Stomach (tissue), 9 donors: ENCODE data around the gene BHMT2. TPM values are rescaled to one million over a fixed set of nuclear protein-coding genes. Genes with fewer than 3 reads are reported as not detected.

Source experiments
- DNase-seq, 2 donors: peaks; one replicate each; pipeline versions ENCODE4 v3.0.0 to v3.0.0-alpha.2; 2013 to 2019
- H3K27ac ChIP-seq, 5 donors: fragments of 200-600 bp in 4 of 5; sonication (generic) in 4 of 5; one replicate each; pipeline ENCODE4 v1.5.1; 2013 to 2019; ENCODE audit warnings: mild to moderate bottlenecking in 1 of 5, moderate library complexity in 1 of 5
- H3K27me3 ChIP-seq, 3 donors: fragments of 200-600 bp; sonication (generic); one replicate each; pipeline ENCODE4 v1.5.1; 2017 to 2019; ENCODE audit warnings: mixed run types in 1 of 3
- H3K36me3 ChIP-seq, 4 donors: fragments of 200-600 bp; sonication (generic); 1 replicate in 3 of 4; 2 replicates in 1 of 4; pipeline ENCODE4 v1.5.1; 2016 to 2019
- H3K4me1 ChIP-seq, 4 donors: fragments of 200-600 bp; sonication (generic); one replicate each; pipeline ENCODE4 v1.5.1; 2016 to 2019
- H3K4me3 ChIP-seq, 4 donors: fragments of 200-600 bp; sonication (generic) in 3 of 4; one replicate each; pipeline ENCODE4 v1.5.1; 2016 to 2019; ENCODE audit warnings: mild to moderate bottlenecking in 1 of 4
- H3K9me3 ChIP-seq, 4 donors: fragments of 200-600 bp; sonication (generic); one replicate each; pipeline ENCODE4 v1.5.1; 2016 to 2019
- EP300 ChIP-seq: sonication (generic); formaldehyde crosslinking; IDR thresholded peaks from one replicate; pipeline ENCODE4 v1.6.1; 2017; ENCODE audit warnings: antibody characterized with exemption
- POLR2A ChIP-seq, 4 donors: fragments of 450-650 bp; IDR thresholded peaks; one replicate each; pipeline ENCODE4 v1.6.1; 2016; ENCODE audit warnings: antibody characterized with exemption in 4 of 4, control low read depth in 2 of 4, mild to moderate bottlenecking in 1 of 4, moderate library complexity in 1 of 4
- POLR2AphosphoS5 ChIP-seq, 3 donors: sonication (generic); formaldehyde crosslinking; IDR thresholded peaks; one replicate each; pipeline ENCODE4 v1.6.1; 2016; ENCODE audit warnings: antibody characterized with exemption in 3 of 3
- WGBS, 5 donors: extraction: QIAGEN DNeasy Blood & Tissue Kit in 3 of 5; methylation state at CpG; one replicate each; pipeline versions ENCODE4 v1.1.5 to v1.1.7; 2013 to 2018; 5-methylcytosine and 5-hydroxymethylcytosine counted together
- intact Hi-C: fragments of 100-400 bp; cut with DNase I; formaldehyde crosslinking; loops from one replicate; pipeline ENCODE4 v1.15.1; 2023; ENCODE audit warnings: low total_unique reads
- polyA plus RNA-seq, 3 donors: library from polyadenylated mRNA; stranded (reverse); fragments of 200-250 nt; gene quantifications; one replicate each; pipeline ENCODE4 v1.2.3, GENCODE V29; 2013
- total RNA-seq, 5 donors: library from RNA; depleted of rRNA; stranded (reverse); fragments of >200 nt; gene quantifications; one replicate each; pipeline versions ENCODE4 v1.1.0 to v1.2.3, GENCODE V29; 2014 to 2016
- TF ChIP-seq, protein P1 (sequence below), 7 experiments: fragments of 450-650 bp in 4 of 7; fragments of 200-600 bp in 3 of 7; sonication (generic) in 3 of 7; IDR thresholded peaks; one replicate each; pipeline ENCODE4 v1.5.1; 2016 to 2019; ENCODE audit warnings: antibody characterized with exemption in 7 of 7, control low read depth in 2 of 7, mild to moderate bottlenecking in 1 of 7
- donor health status: healthy with polysubstance abuse.
- donor health status: Bipolar disorder and iron deficiency.
- donor health status: healthy.

The BHMT2 gene
- total and polyA plus RNA-seq, 8 donors = 0.45 to 10.6 (median 5.1) TPM

DNA sequence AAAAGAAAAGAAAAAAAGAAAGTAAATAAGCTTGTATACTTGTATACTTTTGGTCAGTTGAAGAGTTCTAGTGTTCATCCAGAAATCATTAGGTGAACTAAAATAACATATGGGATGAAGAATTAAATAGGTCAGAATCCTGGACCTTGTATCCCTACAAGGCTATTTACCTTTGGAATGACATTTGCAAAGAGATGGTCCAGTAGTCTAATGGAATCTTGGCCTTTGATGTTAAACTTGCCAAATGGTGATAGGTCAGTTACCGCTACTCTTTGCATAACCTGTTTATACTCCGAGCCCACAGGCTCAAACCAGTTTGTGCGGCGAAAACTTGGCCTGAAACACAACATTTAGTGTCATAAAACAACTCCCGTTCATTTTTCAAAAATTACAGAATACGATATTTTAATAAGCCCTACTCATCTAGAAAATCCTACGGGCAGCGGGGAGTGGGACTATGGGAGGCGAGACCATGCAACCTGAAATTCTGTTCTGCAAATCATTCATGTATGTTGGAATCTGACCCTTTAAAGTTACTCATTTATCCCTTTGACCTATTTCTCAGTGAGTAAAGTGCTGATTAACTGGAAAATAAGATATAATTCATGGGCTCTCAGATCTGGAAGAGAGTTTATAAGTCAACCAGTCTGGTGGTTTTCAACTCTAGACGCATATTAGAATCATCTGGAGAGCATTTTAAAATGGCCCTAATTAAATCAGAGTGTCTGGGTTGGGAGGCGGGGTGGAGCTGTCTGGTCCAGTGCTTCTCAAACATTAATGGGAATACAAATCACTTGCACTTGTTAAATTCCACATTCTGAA is 38.7 kb upstream of the BHMT2 start:
- no peak overlapping the region for H3K27ac ChIP-seq
- WGBS, 5 donors = 87 to 96% (median 92%) methylated on average over 11 of the region's 11 CpGs
- no peaks in the 10 kb centered on the region for H3K27me3 ChIP-seq
- intact Hi-C loops = no loop called here
- no peaks in the 10 kb centered on the region for H3K4me1 ChIP-seq
- H3K4me3 ChIP-seq = no peak overlapping the region
- H3K9me3 ChIP-seq = no peaks in the 10 kb centered on the region
- peak in 1 of 2 donors; percentile 7 for DNase-seq
- no peaks in the 10 kb centered on the region for H3K36me3 ChIP-seq
- no peak for TF ChIP-seq POLR2AphosphoS5 (IDR thresholded peaks at IDR 0.05)
- TF ChIP-seq EP300 = no peak
- TF ChIP-seq, protein P1, sequence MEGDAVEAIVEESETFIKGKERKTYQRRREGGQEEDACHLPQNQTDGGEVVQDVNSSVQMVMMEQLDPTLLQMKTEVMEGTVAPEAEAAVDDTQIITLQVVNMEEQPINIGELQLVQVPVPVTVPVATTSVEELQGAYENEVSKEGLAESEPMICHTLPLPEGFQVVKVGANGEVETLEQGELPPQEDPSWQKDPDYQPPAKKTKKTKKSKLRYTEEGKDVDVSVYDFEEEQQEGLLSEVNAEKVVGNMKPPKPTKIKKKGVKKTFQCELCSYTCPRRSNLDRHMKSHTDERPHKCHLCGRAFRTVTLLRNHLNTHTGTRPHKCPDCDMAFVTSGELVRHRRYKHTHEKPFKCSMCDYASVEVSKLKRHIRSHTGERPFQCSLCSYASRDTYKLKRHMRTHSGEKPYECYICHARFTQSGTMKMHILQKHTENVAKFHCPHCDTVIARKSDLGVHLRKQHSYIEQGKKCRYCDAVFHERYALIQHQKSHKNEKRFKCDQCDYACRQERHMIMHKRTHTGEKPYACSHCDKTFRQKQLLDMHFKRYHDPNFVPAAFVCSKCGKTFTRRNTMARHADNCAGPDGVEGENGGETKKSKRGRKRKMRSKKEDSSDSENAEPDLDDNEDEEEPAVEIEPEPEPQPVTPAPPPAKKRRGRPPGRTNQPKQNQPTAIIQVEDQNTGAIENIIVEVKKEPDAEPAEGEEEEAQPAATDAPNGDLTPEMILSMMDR (IDR thresholded peaks at IDR 0.05) = no peak

DNA sequence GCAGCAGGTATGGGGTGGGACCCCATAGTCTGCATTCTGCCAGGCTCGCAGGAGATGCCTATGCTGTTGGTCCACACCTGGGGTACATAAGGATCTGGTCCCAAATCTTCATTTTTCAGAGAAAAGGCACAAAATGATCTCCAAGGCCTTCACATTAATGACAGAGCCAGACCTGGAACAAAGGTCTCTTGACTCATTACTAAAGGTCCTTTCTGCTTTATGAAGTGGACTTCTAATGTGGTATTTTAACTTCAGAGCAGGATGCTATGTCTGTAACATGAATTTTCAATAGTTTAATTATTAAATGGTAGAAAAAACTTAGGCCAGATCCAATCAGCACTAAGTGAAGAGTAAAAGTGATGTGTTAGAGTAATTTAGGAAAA is 38.1 kb upstream of the BHMT2 start:
- TF ChIP-seq POLR2A (IDR thresholded peaks at IDR 0.05) (no peak), EP300 (no peak), POLR2AphosphoS5 (IDR thresholded peaks at IDR 0.05) (no peak)
- TF ChIP-seq, protein P1 (IDR thresholded peaks at IDR 0.05) = no peak
- Histone ChIP-seq H3K9me3 (no peaks in the 10 kb centered on the region), H3K27me3 (no peaks in the 10 kb centered on the region), H3K4me1 (no peaks in the 10 kb centered on the region), H3K4me3 (no peak overlapping the region), H3K36me3 (no peaks in the 10 kb centered on the region), H3K27ac (no peak overlapping the region)
- no peak for DNase-seq
- intact Hi-C loops = no loop called here
- 83 to 100% (median 93%) methylated on average over 1 of the region's 1 CpG for WGBS, 5 donors

DNA sequence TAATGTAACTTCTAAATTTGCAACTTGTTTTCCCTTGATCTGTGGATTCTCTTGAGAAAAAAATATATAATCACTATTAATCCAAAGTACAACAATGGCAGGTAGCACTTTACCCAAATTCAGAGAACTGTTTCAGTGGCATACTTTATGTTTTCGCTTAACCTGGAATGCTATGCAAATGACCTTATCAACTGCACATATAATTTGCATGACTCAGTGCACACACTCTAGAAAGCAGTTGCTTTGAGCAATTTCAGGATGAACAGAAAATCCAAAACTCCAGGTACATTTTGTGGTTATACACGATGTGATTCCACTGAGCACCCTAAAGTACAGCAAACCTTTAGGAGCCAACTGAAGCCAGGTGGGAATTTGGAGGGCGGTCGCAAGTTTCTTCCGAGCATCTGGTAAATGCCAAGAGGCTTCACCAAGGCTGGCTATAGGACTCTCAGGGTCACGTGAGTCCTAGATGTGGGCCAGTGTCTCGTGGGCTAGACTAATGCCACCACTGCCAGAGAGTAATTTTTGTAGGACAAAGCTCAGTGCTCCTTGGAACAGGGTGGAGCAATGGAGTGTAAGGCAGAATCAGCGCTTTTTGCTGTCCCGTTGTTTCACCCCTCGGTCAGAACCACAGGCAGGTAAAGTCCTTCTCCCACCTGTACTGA is 37.4 kb upstream of the BHMT2 start:
- 88 to 95% (median 90%) methylated on average over 8 to 10 of the region's 10 CpGs for WGBS, 5 donors

DNA sequence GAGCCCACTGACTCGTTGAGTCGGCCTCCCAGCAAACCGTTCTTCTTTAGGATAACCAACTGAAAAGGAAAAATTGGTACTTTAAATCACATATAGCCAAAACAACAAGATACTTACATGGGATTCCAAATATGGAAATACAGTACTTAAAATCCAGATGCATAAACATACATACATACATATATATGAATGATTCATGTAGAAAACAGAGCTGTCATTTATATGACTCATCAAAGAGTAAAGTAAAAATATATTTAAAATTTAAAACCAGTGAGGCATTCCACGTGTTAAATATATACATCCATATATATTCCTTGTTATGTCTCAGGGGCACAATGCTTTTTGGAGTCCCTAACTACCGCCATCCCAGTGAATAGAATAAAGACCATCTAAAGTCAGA is 36.8 kb upstream of the BHMT2 start:
- 92 to 94% (median 94%) methylated on average over 5 of the region's 5 CpGs for WGBS, 5 donors
- Histone ChIP-seq H3K4me1 (no peaks in the 10 kb centered on the region), H3K9me3 (peaks cover 0 to 6% (median 3%) of the 10 kb centered on the region in 4 donors), H3K27ac (no peak overlapping the region), H3K4me3 (no peak overlapping the region), H3K36me3 (no peaks in the 10 kb centered on the region), H3K27me3 (no peaks in the 10 kb centered on the region)
- intact Hi-C loops = no loop called here
- TF ChIP-seq, protein P1 (IDR thresholded peaks at IDR 0.05) = no peak
- TF ChIP-seq POLR2AphosphoS5 (IDR thresholded peaks at IDR 0.05) (no peak), EP300 (no peak), POLR2A (IDR thresholded peaks at IDR 0.05) (no peak)
- no peak for DNase-seq

More for the DNA sequence above, 37.4 kb upstream of the BHMT2 start:
- no peak for DNase-seq
- Histone ChIP-seq H3K4me3 (no peak overlapping the region), H3K27ac (no peak overlapping the region), H3K27me3 (no peaks in the 10 kb centered on the region), H3K9me3 (peaks cover 0 to 6% (median 3%) of the 10 kb centered on the region in 4 donors), H3K36me3 (no peaks in the 10 kb centered on the region), H3K4me1 (no peaks in the 10 kb centered on the region)
- TF ChIP-seq, protein P1 (IDR thresholded peaks at IDR 0.05) = no peak
- TF ChIP-seq EP300 = no peak
- TF ChIP-seq POLR2AphosphoS5 (IDR thresholded peaks at IDR 0.05) = no peak
- TF ChIP-seq POLR2A (IDR thresholded peaks at IDR 0.05) = no peak
- intact Hi-C loops = no loop called here
